Measurements from ENCODE around the gene HADHA.

DNA sequence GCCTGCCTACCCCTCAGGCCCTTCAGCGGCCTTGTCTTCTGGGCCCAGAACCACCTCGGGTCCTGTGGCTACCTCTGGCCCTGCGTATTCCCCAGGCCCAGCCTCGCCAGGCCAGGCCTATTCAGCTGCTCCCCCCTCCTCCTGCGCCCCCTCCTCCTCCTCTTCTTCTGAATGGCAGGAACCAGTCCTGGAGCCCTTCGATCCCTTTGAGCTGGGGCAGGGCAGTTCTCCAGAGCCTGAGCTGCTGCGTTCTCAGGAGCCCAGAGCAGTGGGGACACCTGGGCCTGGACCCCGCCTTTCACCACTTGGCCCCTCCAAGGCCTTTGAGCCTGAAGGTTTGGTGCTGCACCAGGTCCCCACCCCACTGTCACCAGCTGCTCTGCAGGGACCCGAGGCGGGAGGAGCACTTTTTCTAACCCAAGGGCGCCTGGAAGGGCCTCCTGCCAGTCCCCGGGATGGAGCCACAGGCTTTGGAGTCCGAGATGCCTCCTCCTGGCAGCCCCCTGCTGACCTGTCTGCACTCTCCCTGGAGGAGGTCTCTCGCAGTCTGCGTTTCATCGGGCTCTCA lies 56.8 kb downstream of the HADHA start:
- TF ChIP-seq, protein P1, sequence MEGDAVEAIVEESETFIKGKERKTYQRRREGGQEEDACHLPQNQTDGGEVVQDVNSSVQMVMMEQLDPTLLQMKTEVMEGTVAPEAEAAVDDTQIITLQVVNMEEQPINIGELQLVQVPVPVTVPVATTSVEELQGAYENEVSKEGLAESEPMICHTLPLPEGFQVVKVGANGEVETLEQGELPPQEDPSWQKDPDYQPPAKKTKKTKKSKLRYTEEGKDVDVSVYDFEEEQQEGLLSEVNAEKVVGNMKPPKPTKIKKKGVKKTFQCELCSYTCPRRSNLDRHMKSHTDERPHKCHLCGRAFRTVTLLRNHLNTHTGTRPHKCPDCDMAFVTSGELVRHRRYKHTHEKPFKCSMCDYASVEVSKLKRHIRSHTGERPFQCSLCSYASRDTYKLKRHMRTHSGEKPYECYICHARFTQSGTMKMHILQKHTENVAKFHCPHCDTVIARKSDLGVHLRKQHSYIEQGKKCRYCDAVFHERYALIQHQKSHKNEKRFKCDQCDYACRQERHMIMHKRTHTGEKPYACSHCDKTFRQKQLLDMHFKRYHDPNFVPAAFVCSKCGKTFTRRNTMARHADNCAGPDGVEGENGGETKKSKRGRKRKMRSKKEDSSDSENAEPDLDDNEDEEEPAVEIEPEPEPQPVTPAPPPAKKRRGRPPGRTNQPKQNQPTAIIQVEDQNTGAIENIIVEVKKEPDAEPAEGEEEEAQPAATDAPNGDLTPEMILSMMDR (IDR thresholded peaks at IDR 0.05), result no peak
- TF ChIP-seq EZH2 (IDR thresholded peaks at IDR 0.05), result no peak
